Skeletal muscle tissue (tissue), 4 donors: ENCODE measurements around the gene BARX2. TPM values are rescaled to one million over a fixed set of nuclear protein-coding genes. Genes with fewer than 3 reads are reported as not detected.
"Not testable (repeated sequence)": the region's sequence is repeated elsewhere in the genome, so short reads cannot be mapped to it uniquely, and the experiment has no call there.

ENCODE experiments used
- H3K27ac ChIP-seq: one replicate; pipeline ENCODE4 v1.7.0; 2013; ENCODE audit warnings: mild to moderate bottlenecking, low read depth, low read length, inconsistent platforms
- H3K27me3 ChIP-seq, 3 donors: one replicate each; pipeline ENCODE4 v1.7.0; 2013; ENCODE audit warnings: low read length in 3 of 3; ENCODE audit not compliant: control insufficient read depth in 3 of 3, insufficient read depth in 3 of 3
- H3K36me3 ChIP-seq, 3 donors: one replicate each; pipeline ENCODE4 v1.7.0; 2013; ENCODE audit warnings: low read length in 3 of 3; ENCODE audit not compliant: control insufficient read depth in 3 of 3, insufficient read depth in 3 of 3
- H3K4me1 ChIP-seq, 3 donors: one replicate each; pipeline ENCODE4 v1.7.0; 2013; ENCODE audit warnings: low read length in 3 of 3, mild to moderate bottlenecking in 3 of 3; ENCODE audit not compliant: control insufficient read depth in 3 of 3, insufficient read depth in 3 of 3
- H3K4me3 ChIP-seq, 3 donors: one replicate each; pipeline ENCODE4 v1.7.0; 2013; ENCODE audit warnings: low read length in 3 of 3
- H3K9ac ChIP-seq, 3 donors: one replicate each; pipeline ENCODE4 v1.7.0; 2013; ENCODE audit warnings: low read length in 3 of 3, mild to moderate bottlenecking in 3 of 3, moderate library complexity in 2 of 3, low read depth in 1 of 3
- H3K9me3 ChIP-seq, 3 donors: one replicate each; pipeline ENCODE4 v1.7.0; 2013; ENCODE audit warnings: low read length in 3 of 3; ENCODE audit not compliant: control insufficient read depth in 3 of 3
- total RNA-seq: library from RNA; depleted of rRNA; stranded (reverse); fragments of >200 nt; gene quantifications from one replicate; pipeline ENCODE4 v1.2.3, GENCODE V29; 2014
- donor health status: Osteomylitis.

Gene BARX2
- total RNA-seq = not detected

GRCh38 chr11:129375751-129376657 is at the start of gene BARX2:
BARX2 (plus strand) TSS chr11:129375848; CDS start chr11:129376036, 188 bp downstream.
- no peaks in the 10 kb centered on the region for H3K9me3 ChIP-seq
- H3K9ac ChIP-seq = no peak within 1 kb of the TSS
- H3K36me3 ChIP-seq = no peaks in the 10 kb centered on the region
- H3K4me3 ChIP-seq = peak within 1 kb of the TSS in 2 of 3 donors; percentile 16 to 22
- peaks cover 63 to 78% (median 64%) of the 10 kb centered on the region in 3 donors for H3K27me3 ChIP-seq
- H3K4me1 ChIP-seq = peaks cover 5 to 10% (median 6%) of the 10 kb centered on the region in 3 donors
- no peak within 1 kb of the TSS for H3K27ac ChIP-seq

- Histone ChIP-seq H3K27ac (no peak overlapping the region), H3K4me1 (peaks cover 2 to 8% (median 7%) of the 10 kb centered on the region in 3 donors), H3K9me3 (no peaks in the 10 kb centered on the region), H3K27me3 (no peaks in the 10 kb centered on the region), H3K4me3 (no peak overlapping the region), H3K9ac (no peak overlapping the region), H3K36me3 (no peaks in the 10 kb centered on the region)
These were observed 48.7 kb upstream of the BARX2 start for GRCh38 chr11:129326921-129327320.

DNA sequence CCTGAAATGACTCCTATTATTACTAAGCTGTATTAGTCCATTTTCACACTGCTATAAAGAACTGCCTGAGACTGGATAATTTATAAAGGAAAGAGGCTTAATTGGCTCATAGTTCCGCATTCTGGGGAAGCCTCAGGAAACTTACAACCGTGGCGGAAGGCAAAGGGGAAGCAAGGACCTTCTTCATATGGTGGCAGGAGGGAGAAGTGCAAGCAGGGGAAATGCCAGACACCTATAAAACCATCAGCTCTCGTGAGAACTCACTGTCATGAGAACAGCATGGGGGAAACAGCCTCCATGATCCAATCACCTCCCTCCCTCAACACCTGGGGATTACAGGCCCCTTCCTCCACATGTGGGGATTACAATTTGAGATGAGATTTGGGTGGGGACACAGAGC is 47.9 kb upstream of the BARX2 start:
- not testable (repeated sequence) for H3K9me3 ChIP-seq, H3K36me3 ChIP-seq, H3K4me3 ChIP-seq, H3K27me3 ChIP-seq, H3K4me1 ChIP-seq, H3K9ac ChIP-seq, H3K27ac ChIP-seq

DNA sequence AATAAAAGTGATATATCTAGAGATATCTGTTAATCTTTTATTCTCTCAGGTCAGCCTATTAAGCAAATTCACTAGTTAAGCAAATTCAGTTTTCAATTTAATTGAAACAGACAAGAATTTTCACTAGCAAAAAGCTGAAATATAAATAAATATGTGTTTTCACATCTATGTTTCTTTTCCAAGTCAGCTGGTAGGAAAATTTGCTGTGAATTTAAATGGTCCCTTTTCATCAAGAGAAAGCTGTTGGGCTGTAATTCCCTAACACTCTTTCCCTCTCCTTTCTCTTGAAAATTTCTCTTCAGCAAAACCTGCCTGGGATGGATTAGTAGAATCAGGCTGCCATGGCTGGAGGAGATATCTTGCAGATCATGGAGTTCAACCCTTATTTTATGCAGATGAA is 46.9 kb upstream of the BARX2 start:
- Histone ChIP-seq H3K27me3 (no peaks in the 10 kb centered on the region), H3K9me3 (no peaks in the 10 kb centered on the region), H3K27ac (no peak overlapping the region), H3K36me3 (no peaks in the 10 kb centered on the region), H3K9ac (no peak overlapping the region), H3K4me3 (no peak overlapping the region), H3K4me1 (peaks cover 2 to 9% (median 7%) of the 10 kb centered on the region in 3 donors)

GRCh38 chr11:129331217-129331616 is 44.4 kb upstream of the BARX2 start:
- Histone ChIP-seq H3K36me3 (no peaks in the 10 kb centered on the region), H3K9ac (no peak overlapping the region), H3K27ac (no peak overlapping the region), H3K4me1 (peaks cover 0 to 2% (median 0%) of the 10 kb centered on the region in 3 donors), H3K4me3 (no peak overlapping the region), H3K27me3 (no peaks in the 10 kb centered on the region), H3K9me3 (no peaks in the 10 kb centered on the region)

- Histone ChIP-seq H3K9me3 (no peaks in the 10 kb centered on the region), H3K4me1 (peaks cover 0 to 2% (median 0%) of the 10 kb centered on the region in 3 donors), H3K27me3 (no peaks in the 10 kb centered on the region), H3K4me3 (no peak overlapping the region), H3K27ac (no peak overlapping the region), H3K9ac (no peak overlapping the region), H3K36me3 (no peaks in the 10 kb centered on the region)
These were observed 43.8 kb upstream of the BARX2 start for GRCh38 chr11:129331871-129332274.

GRCh38 chr11:129333873-129334272 is 41.8 kb upstream of the BARX2 start:
- Histone ChIP-seq H3K9ac (no peak overlapping the region), H3K4me3 (no peak overlapping the region), H3K9me3 (no peaks in the 10 kb centered on the region), H3K4me1 (peaks cover 0 to 2% (median 0%) of the 10 kb centered on the region in 3 donors), H3K27me3 (no peaks in the 10 kb centered on the region), H3K36me3 (no peaks in the 10 kb centered on the region), H3K27ac (no peak overlapping the region)

GRCh38 chr11:129344301-129344940 is 31.2 kb upstream of the BARX2 start:
- H3K36me3 ChIP-seq, H3K27ac ChIP-seq, H3K27me3 ChIP-seq, H3K4me1 ChIP-seq, H3K9me3 ChIP-seq, H3K4me3 ChIP-seq, H3K9ac ChIP-seq: not testable (repeated sequence)

- no peaks in the 10 kb centered on the region for H3K27me3 ChIP-seq
- H3K4me1 ChIP-seq = no peaks in the 10 kb centered on the region
- no peak overlapping the region for H3K9ac ChIP-seq
- H3K9me3 ChIP-seq = no peaks in the 10 kb centered on the region
- H3K36me3 ChIP-seq = no peaks in the 10 kb centered on the region
- H3K4me3 ChIP-seq = no peak overlapping the region
- H3K27ac ChIP-seq = no peak overlapping the region
These were observed 28.7 kb upstream of the BARX2 start for GRCh38 chr11:129346916-129347315.

GRCh38 chr11:129348813-129349212 is 26.8 kb upstream of the BARX2 start:
- H3K36me3 ChIP-seq = no peaks in the 10 kb centered on the region
- H3K4me3 ChIP-seq = no peak overlapping the region
- no peaks in the 10 kb centered on the region for H3K4me1 ChIP-seq
- H3K27me3 ChIP-seq = no peaks in the 10 kb centered on the region
- H3K27ac ChIP-seq = no peak overlapping the region
- no peak overlapping the region for H3K9ac ChIP-seq
- no peaks in the 10 kb centered on the region for H3K9me3 ChIP-seq
